Epidermal melanocyte (primary cell): ENCODE data around the gene KLK3.

Experiments
- DNase-seq: peaks from one replicate; pipeline ENCODE4 v3.0.0; 2011; ENCODE audit warnings: low spot score; ENCODE audit not compliant: insufficient read length

The KLK3 gene

DNA sequence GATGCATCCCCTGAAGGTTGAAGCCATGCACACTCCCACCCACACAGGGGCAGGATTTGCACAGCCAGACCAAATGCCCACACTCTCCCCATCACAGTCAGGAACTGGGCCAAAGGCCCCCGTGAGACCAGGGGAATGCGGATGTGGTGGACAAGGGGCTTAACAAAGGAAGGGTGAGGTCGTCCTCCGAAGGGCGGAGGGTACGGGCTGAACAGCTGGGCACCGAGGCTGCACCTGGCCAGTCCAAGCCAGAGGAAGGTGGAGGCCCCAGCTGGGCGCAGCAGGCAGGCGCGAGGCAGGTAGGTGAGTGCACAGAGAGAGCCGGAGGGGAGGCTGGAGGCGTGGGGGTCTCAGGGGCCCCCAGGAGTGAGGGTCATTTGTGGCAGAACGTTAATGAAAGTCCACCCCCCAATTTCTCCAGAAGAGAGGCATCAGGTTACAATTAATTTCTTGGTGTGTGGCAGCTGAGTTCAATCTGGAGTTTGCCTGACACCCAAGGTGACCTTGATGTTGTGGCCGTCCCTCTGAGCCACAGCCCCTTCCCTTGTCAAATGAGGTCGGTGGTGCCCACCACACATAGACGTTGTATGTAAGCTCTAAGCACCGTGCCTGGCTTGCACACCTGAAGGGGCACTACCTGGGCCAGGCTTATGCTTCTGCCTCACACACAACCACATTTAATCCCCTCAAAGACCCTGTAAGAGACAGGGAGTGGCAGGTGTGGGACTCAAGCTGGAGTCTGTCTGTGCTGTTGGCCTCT lies 24.3 kb upstream of the KLK3 start:
- DNase-seq = no peak

DNA sequence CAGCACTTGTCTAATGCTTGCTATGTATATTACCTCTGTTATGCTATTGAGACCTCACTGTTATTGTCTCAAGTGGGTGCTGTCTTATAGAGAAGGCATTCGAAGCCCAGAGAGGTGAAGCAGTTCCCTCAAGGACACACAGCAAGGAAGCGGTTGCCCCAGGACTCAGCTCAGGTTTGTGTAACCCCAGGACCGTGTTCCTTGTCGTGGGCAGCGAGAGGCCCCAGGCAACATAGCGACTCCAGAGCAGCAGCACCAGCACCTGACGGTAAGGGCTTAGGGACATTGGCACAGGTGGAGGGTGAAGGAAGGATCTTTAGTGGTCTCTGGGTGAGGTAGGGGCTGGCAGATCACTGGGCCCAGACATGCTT lies 23.7 kb upstream of the KLK3 start:
- DNase-seq = no peak

DNA sequence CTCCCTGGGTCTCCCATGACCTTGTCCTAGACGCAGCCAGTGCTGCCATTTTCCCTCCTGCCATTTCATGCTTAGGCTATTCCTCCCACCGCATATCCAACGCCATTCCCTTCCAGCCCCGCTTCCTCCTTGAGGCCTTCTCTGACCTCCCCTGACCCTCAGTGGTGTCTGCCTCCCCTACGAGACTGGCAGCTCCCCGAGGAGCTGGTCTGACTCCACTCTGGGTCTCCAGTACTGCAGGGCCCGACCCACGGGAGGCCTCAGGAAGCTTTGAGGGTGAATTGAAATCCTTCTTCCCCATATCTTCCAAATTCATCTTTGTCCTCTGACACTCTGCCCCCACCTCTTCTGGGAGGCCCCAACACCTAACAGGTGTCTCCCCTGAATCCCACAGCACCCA lies 22.0 kb upstream of the KLK3 start:
- no peak for DNase-seq

DNA sequence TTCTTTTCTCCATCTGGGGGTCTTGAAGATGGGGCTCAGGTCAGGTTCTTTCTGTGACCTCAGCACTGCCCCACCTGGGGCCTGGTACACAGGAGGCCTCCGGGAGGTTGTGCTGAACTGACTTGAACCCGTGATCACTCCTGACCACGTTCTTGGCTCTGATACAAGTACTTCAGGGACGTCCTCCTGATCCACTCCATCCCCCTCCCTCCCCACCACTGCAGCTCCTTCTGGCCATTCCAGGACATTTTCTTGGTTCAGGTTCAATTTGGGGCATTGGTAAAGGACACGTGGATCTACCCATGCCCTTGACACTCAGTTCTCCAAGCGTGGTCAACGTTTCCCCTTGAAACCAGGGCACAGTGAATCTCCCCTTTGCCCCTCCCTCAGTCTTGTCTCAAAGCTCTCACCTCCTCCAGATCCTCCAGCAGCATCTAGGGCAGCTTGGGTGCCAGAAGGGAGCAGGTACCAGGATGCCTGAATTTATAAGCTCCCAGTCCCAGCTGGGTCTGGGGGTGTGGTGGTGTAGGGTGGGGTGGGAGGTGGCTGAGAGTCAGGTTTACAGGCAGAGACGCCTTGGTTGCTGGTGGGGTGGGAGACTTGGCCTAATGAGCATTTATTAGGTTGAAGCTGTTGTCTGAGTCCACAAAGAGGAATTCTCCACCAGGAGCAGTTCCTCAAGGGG lies 21.5 kb upstream of the KLK3 start, which contains the start of gene KLK15:
Gene KLK15, minus strand, starts transcription at position 458 of the 685 bp plus-strand sequence. CDS start 2,082 bp downstream, outside the sequence.
- DNase-seq = no peak

DNA sequence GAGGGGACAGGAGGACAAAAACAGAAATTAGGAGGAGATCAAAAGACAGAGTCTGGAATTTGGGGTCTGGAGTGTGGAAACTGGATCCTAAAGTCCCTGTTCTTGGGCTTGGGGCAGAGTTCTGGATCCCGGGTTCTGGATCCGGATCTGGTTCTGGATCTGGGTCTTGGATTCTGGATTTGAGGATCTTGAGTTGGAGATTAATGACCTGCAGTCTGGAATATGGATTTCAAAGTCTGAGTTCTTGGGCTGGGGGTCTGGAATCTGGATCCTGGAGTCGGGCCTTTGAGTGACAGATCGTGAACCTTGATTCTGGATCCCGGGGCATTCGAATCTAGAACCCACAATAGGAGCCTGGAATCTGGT lies 20.9 kb upstream of the KLK3 start:
- DNase-seq = no peak

GRCh38 chr19:50835103-50835784 lies 19.5 kb upstream of the KLK3 start:
- no peak for DNase-seq

DNA sequence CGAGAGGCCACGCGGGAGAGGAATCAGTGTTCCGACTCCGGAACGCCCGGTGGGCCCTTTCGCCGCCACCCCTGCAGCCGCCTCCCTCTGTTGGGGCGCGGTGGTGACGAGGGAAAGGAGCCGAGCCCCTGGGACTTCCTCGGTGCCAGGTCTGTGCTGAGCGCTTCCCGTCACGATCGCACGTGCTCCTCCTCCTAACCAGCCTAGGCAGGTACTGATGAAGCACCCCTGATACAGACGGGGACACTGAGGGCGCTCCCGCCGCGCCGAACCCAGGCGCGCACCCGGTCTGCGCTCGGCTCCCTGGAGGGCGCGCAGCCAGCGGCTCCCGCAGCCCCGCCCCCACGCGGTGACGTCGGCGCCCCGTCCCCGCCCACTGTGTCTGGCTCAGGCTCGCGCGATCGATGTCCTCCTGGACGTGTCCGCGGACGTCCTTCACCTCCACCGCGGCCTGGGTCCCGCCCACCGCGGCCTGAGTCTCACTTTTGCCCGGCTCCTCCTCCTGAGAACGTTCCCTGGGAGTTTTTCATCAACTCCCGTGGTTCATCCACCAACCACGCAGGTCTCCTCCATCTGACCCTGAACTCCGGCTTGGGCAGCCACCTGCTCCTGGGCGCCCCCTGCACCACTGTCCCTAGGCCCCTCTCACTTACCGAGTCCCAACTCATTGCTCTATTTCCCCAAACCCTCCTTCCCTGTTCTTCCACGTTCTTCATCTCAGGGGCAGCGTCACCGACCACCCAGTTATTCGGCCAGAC lies 18.8 kb upstream of the KLK3 start:
- DNase-seq = peak; percentile 61

DNA sequence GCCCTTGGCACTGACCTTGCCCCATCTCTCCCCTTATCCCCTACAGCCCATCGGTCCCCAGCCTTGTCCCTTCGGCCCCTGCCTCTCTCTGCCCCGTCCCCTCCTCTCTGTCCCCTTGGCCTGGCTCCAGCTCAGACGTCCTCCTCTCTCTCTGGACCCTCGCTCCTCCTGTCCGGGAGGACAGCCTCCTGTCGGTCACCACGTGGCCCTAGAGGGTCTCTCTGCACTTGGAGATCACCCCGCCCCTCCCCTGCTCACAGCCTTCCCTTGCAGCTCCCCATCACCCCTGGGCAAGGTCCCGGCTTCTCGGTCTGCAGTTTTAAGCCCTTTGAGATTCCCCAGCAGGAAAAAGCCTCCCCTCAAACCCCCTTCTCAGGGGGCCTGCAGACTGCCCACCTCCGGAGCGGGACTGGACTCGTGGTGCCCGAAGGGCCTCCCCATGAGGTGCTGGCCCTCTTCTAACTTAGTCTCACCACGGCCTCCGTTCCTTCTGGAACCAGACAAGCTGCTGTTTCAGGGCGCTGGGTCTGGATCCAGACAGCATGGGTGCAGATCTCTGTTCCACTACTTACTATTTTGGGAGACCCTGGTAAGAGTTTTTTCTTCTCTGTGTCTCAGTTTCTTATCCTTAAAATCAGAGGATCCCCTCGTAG lies 18.0 kb upstream of the KLK3 start:
- DNase-seq = no peak

GRCh38 chr19:50837300-50837699 lies 17.4 kb upstream of the KLK3 start:
- no peak for DNase-seq

GRCh38 chr19:50838239-50838638 lies 16.5 kb upstream of the KLK3 start:
- no peak for DNase-seq

- no peak for DNase-seq
These were observed 14.7 kb upstream of the KLK3 start for GRCh38 chr19:50839712-50840655.

DNA sequence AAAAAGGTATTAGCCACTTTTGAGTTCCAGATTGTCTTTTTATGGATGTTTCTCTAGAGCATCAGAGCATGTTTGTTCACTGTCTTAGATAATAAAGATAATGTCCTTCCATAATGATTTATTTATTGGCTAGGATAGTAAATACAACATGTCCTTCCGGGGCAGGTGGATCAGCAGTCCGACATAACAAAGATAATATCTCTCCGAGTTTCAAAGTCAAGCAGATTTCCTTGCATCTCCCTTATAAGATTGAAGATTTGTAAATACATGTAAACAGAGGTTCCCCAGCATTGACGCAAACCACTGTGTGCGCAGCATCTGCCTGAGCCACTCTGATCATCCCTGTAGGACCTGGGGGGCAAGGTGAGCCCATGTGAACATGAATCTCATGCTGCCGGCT lies 12.6 kb upstream of the KLK3 start:
- DNase-seq = no peak

DNA sequence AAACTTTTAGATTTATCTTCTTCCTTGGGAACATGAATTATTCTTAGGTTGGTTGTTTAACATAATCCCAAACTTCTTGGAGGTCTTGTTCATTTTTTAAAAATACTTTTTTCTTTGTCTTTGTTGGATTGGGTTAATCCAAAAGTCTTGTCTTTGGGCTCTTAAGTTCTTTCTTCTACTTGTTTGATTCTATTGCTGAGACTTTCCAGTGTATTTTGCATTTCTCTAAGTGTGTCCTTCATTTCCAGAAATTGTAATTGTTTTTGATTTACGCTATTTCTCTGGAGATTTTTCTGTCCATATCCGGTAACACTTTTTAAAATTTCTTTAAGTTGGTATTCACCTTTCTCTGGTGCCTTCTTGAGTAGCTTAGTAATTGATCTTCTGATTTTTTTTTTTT lies 11.5 kb upstream of the KLK3 start:
- no peak for DNase-seq

- no peak for DNase-seq
These were observed 11.0 kb upstream of the KLK3 start for GRCh38 chr19:50843701-50844221.

- no peak for DNase-seq
These were observed 10.3 kb upstream of the KLK3 start for GRCh38 chr19:50844296-50844935.

- DNase-seq = no peak
These were observed 4.0 kb upstream of the KLK3 start for GRCh38 chr19:50850738-50851137.

DNA sequence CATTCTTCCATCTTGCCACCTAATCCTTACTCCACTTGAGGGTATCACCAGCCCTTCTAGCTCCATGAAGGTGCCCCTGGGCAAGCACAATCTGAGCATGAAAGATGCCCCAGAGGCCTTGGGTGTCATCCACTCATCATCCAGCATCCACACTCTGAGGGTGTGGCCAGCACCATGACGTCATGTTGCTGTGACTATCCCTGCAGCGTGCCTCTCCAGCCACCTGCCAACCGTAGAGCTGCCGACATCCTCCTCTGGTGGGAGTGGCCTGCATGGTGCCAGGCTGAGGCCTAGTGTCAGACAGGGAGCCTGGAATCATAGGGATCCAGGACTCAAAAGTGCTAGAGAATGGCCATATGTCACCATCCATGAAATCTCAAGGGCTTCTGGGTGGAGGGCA lies 3.1 kb upstream of the KLK3 start:
- DNase-seq = no peak

- DNase-seq = no peak
These were observed 2.7 kb downstream of the KLK3 start for GRCh38 chr19:50857366-50857765.

DNA sequence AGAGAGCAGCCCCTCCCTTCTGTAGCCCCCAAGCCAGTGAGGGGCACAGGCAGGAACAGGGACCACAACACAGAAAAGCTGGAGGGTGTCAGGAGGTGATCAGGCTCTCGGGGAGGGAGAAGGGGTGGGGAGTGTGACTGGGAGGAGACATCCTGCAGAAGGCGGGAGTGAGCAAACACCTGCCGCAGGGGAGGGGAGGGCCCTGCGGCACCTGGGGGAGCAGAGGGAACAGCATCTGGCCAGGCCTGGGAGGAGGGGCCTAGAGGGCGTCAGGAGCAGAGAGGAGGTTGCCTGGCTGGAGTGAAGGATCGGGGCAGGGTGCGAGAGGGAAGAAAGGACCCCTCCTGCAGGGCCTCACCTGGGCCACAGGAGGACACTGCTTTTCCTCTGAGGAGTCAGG lies 4.2 kb downstream of the KLK3 start:
- DNase-seq = no peak
